IMR-90 (cell line): ENCODE measurements around the gene TIMM23B.
"Not testable (repeated sequence)": the region's sequence is repeated elsewhere in the genome, so short reads cannot be mapped to it uniquely, and the experiment has no call there.

ENCODE experiments used
- BHLHE40 ChIP-seq: fragments of 150-350 bp; IDR thresholded peaks from 2 replicates; pipeline ENCODE4 v1.6.1; 2016; ENCODE audit warnings: mild to moderate bottlenecking, low read depth, low read length
- CEBPB ChIP-seq: IDR thresholded peaks from 2 replicates; pipeline ENCODE4 v1.6.1; 2012; ENCODE audit warnings: low read depth, low read length, improper control_type of control experiment
- POLR2A ChIP-seq: IDR thresholded peaks from 2 replicates; pipeline ENCODE4 v1.6.1; 2012; ENCODE audit warnings: mild to moderate bottlenecking, low read depth, low read length
- RAD21 ChIP-seq: IDR thresholded peaks from 2 replicates; pipeline ENCODE4 v1.6.1; 2012; ENCODE audit warnings: low read length, improper control_type of control experiment
- RFX5 ChIP-seq: IDR thresholded peaks from 2 replicates; pipeline ENCODE4 v1.8.0; 2012; ENCODE audit warnings: low read depth, mild to moderate bottlenecking, low read length, moderate library complexity
- TF ChIP-seq, protein P1 (sequence below): conservative IDR thresholded peaks from 2 replicates; pipeline ENCODE4 v1.5.1; 2012; ENCODE audit warnings: mild to moderate bottlenecking, low read depth, low read length, improper control_type of control experiment
- TF ChIP-seq, protein P2 (sequence below): fragments of 150-350 bp; IDR thresholded peaks from 2 replicates; pipeline ENCODE4 v1.6.1; 2016; ENCODE audit warnings: low read depth, mild to moderate bottlenecking, low read length, moderate library complexity, borderline replicate concordance
- TF ChIP-seq, protein P3 (sequence below): fragments of 150-350 bp; IDR thresholded peaks from 2 replicates; pipeline ENCODE4 v1.6.1; 2017; ENCODE audit warnings: mild to moderate bottlenecking, antibody characterized with exemption, low read length, low read depth

DNA sequence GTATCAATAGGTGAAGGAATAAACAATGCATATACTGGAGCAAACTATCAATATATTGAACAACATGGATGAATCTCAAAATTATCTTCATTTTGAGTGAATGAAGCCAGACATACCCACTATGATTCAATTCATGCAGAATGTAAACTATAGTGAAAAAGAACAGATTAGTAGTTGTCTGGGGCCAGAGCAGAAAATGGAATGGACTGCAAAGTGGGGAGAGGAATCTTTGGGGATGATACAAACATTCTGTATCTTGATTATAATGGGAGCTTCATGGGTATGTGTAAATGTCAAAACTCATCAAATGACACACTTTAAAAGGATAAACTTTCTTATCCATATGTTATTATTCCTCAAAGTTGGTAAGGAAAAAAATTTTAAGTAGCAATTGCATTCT is 23.9 kb upstream of the TIMM23B start:
- TF ChIP-seq, protein P1, sequence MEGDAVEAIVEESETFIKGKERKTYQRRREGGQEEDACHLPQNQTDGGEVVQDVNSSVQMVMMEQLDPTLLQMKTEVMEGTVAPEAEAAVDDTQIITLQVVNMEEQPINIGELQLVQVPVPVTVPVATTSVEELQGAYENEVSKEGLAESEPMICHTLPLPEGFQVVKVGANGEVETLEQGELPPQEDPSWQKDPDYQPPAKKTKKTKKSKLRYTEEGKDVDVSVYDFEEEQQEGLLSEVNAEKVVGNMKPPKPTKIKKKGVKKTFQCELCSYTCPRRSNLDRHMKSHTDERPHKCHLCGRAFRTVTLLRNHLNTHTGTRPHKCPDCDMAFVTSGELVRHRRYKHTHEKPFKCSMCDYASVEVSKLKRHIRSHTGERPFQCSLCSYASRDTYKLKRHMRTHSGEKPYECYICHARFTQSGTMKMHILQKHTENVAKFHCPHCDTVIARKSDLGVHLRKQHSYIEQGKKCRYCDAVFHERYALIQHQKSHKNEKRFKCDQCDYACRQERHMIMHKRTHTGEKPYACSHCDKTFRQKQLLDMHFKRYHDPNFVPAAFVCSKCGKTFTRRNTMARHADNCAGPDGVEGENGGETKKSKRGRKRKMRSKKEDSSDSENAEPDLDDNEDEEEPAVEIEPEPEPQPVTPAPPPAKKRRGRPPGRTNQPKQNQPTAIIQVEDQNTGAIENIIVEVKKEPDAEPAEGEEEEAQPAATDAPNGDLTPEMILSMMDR = not testable (repeated sequence)
- TF ChIP-seq CEBPB, BHLHE40, POLR2A, RAD21, RFX5: not testable (repeated sequence)
- TF ChIP-seq, protein P2, sequence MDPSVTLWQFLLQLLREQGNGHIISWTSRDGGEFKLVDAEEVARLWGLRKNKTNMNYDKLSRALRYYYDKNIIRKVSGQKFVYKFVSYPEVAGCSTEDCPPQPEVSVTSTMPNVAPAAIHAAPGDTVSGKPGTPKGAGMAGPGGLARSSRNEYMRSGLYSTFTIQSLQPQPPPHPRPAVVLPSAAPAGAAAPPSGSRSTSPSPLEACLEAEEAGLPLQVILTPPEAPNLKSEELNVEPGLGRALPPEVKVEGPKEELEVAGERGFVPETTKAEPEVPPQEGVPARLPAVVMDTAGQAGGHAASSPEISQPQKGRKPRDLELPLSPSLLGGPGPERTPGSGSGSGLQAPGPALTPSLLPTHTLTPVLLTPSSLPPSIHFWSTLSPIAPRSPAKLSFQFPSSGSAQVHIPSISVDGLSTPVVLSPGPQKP = not testable (repeated sequence)
- TF ChIP-seq, protein P3, sequence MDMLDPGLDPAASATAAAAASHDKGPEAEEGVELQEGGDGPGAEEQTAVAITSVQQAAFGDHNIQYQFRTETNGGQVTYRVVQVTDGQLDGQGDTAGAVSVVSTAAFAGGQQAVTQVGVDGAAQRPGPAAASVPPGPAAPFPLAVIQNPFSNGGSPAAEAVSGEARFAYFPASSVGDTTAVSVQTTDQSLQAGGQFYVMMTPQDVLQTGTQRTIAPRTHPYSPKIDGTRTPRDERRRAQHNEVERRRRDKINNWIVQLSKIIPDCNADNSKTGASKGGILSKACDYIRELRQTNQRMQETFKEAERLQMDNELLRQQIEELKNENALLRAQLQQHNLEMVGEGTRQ = not testable (repeated sequence)
